SU-DHL-6 (cell line): ENCODE results near the gene VPS13A.

Source experiments
- H2AFZ ChIP-seq: fragments of 200-600 bp; sonication (generic); 2 replicates; pipeline ENCODE4 v1.6.1; 2014; ENCODE audit warnings: low read depth, mild to moderate bottlenecking, moderate library complexity, mixed read lengths, antibody characterized with exemption, low read length; ENCODE audit not compliant: severe bottlenecking
- H3F3A ChIP-seq: fragments of 200-600 bp; shearing (Covaris generic); 2 replicates; pipeline ENCODE4 v1.6.0; 2016; ENCODE audit warnings: antibody characterized with exemption, mild to moderate bottlenecking; ENCODE audit not compliant: insufficient read depth
- H3K27ac ChIP-seq: fragments of 200-600 bp; sonication (generic); 2 replicates; pipeline ENCODE4 v1.5.1; 2016; ENCODE audit warnings: low read depth, mild to moderate bottlenecking, low read length, moderate library complexity, mixed read lengths
- H3K27me3 ChIP-seq: fragments of 200-600 bp; sonication (generic), shearing (Covaris generic); 2 replicates; pipeline ENCODE4 v1.6.0; 2014; ENCODE audit warnings: mild to moderate bottlenecking, low read length
- H3K36me3 ChIP-seq: fragments of 200-600 bp; sonication (generic); 2 replicates; pipeline ENCODE4 v1.6.1; 2014; ENCODE audit warnings: mild to moderate bottlenecking, low read length, mixed read lengths
- H3K4me2 ChIP-seq: fragments of 300-600, 200-600 bp; shearing (Covaris generic), sonication (generic); 2 replicates; pipeline ENCODE4 v1.6.0; 2014; ENCODE audit warnings: low read length, low read depth, mild to moderate bottlenecking; ENCODE audit not compliant: poor library complexity, severe bottlenecking
- H3K4me3 ChIP-seq: fragments of 200-600 bp; sonication (generic); 2 replicates; pipeline ENCODE4 v1.5.1; 2014; ENCODE audit warnings: antibody characterized with exemption, low read length, mild to moderate bottlenecking, mixed read lengths; ENCODE audit not compliant: insufficient read depth, poor library complexity, severe bottlenecking
- H3K79me2 ChIP-seq: fragments of 200-600 bp; sonication (generic); 2 replicates; pipeline ENCODE4 v1.6.1; 2014; ENCODE audit warnings: mild to moderate bottlenecking, low read length, moderate library complexity; ENCODE audit not compliant: insufficient read depth
- H3K9ac ChIP-seq: fragments of 200-600 bp; sonication (generic); 2 replicates; pipeline ENCODE4 v1.7.0; 2014; ENCODE audit warnings: mild to moderate bottlenecking, low read length
- H3K9me2 ChIP-seq: fragments of 200-600 bp; sonication (generic); replicated peaks from 2 replicates; pipeline ENCODE4 v1.6.1; 2014; ENCODE audit warnings: low read length; ENCODE audit not compliant: insufficient read depth
- H3K9me3 ChIP-seq: fragments of 200-600 bp; sonication (generic); 2 replicates; pipeline ENCODE4 v1.6.1; 2014; ENCODE audit warnings: low read length, mixed read lengths; ENCODE audit not compliant: insufficient read depth
- H4K20me1 ChIP-seq: fragments of 200-600 bp; sonication (generic); 2 replicates; pipeline ENCODE4 v1.6.1; 2014; ENCODE audit warnings: low read depth, mild to moderate bottlenecking, antibody characterized with exemption, low read length, moderate library complexity, mixed read lengths
- EZH2phosphoT487 ChIP-seq: fragments of 200-600 bp; sonication (generic), shearing (Covaris generic); conservative IDR thresholded peaks from 2 replicates; pipeline ENCODE4 v1.6.1; 2018; ENCODE audit warnings: mild to moderate bottlenecking, antibody characterized with exemption, low read length, moderate library complexity, mixed read lengths
- TF ChIP-seq, protein P1 (sequence below): fragments of 200-600 bp; sonication (generic); IDR thresholded peaks from one replicate; pipeline ENCODE4 v1.5.1; 2017; ENCODE audit warnings: antibody characterized with exemption, mild to moderate bottlenecking, low read length, moderate library complexity; ENCODE audit not compliant: insufficient read depth, poor library complexity, severe bottlenecking

Gene VPS13A

DNA sequence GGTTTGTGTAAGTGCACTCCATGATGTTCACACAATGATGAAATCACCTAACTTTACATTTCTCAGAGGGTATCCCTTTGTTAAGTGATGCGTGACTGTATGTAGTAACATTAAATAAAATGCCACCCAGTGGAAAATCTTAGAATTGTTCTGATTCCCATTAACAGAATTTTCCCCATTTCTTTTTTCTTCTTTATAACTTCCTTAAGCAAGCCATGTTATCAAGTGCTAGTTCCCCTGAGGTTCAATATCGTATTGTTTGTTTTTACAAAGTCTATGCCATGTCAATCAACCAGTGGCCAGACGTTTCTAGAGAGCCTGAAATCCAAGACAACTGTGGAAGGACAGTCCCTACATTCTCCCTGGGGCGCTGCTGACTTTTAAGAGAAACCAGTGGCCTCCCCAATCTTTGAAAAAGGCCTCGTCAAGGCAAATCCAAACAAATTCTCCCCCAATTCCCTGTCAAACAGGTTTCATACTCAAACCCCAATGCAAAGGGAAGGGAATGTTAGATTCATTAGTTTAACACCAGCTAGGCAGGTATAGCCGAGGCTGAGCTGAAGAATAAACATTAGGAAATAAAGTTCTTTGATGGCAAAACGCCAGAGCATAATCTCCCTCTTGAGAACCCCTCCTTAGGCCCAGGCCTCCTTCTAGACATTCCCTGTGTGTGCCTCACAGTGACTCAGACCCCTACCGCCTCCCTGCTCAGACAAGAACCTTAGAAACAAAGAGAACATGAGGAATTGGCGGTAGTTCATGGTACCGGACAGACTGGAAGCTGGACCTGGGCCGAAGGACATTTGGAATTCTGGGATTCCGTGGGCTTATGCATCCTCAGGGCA lies 272.1 kb downstream of the VPS13A start:
- Histone ChIP-seq H3K27ac (no peak overlapping the region), H3K79me2 (no peaks in the 10 kb centered on the region), H3K9me3 (no peaks in the 10 kb centered on the region), H3K9me2 (no peaks in the 10 kb centered on the region), H4K20me1 (no peaks in the 10 kb centered on the region), H3F3A (no peaks in the 10 kb centered on the region), H3K4me3 (no peak overlapping the region), H3K9ac (no peak overlapping the region), H3K36me3 (no peaks in the 10 kb centered on the region), H2AFZ (no peak overlapping the region), H3K27me3 (no peaks in the 10 kb centered on the region), H3K4me2 (no peak overlapping the region)
- TF ChIP-seq EZH2phosphoT487 = no peak
- TF ChIP-seq, protein P1, sequence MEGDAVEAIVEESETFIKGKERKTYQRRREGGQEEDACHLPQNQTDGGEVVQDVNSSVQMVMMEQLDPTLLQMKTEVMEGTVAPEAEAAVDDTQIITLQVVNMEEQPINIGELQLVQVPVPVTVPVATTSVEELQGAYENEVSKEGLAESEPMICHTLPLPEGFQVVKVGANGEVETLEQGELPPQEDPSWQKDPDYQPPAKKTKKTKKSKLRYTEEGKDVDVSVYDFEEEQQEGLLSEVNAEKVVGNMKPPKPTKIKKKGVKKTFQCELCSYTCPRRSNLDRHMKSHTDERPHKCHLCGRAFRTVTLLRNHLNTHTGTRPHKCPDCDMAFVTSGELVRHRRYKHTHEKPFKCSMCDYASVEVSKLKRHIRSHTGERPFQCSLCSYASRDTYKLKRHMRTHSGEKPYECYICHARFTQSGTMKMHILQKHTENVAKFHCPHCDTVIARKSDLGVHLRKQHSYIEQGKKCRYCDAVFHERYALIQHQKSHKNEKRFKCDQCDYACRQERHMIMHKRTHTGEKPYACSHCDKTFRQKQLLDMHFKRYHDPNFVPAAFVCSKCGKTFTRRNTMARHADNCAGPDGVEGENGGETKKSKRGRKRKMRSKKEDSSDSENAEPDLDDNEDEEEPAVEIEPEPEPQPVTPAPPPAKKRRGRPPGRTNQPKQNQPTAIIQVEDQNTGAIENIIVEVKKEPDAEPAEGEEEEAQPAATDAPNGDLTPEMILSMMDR = no peak

DNA sequence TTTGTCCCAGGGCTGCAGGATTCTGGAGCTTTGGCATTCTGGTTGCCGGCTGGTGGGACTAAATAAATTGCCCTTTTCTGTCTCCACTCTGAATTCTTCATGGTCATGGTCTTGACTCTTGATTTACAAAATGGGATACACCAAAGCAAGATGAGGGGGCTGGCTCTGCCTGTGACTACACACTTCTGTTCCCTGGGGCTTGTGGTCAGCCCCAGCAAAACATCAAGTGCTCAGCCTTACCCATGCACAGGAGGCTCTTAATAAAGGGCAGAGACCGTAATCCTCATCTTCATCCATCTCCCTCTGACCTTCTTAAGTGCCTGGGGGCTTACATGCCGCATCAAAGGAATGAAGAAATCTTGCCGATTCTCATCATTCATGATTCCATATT lies 272.7 kb downstream of the VPS13A start:
- Histone ChIP-seq H3K27ac (no peak overlapping the region), H4K20me1 (no peaks in the 10 kb centered on the region), H3F3A (no peaks in the 10 kb centered on the region), H3K9me2 (no peaks in the 10 kb centered on the region), H3K4me2 (no peak overlapping the region), H3K9ac (no peak overlapping the region), H3K36me3 (no peaks in the 10 kb centered on the region), H3K4me3 (no peak overlapping the region), H3K9me3 (no peaks in the 10 kb centered on the region), H3K79me2 (no peaks in the 10 kb centered on the region), H3K27me3 (no peaks in the 10 kb centered on the region), H2AFZ (no peak overlapping the region)
- TF ChIP-seq EZH2phosphoT487 = no peak
- TF ChIP-seq, protein P1 = no peak

DNA sequence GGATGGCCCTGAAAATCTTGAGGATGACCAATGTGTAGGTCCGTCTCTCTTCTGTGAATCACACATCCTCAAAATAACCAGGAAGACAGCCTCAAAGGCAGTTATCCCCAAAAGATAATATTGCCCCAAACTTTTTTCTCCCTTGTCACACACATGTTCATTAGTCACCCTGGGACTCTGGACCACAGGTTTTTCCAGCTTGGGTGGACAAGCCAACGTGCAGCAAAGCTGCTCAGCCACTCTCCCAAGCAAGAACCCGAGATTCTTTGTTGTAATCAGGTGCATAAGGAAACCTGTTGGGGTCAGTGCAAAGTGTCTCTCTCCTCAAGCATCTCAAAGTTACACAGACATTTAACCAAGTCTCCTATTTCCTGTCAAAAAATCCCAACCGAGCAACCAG lies 274.2 kb downstream of the VPS13A start:
- H3K4me2 ChIP-seq = no peak overlapping the region
- H3K9ac ChIP-seq = no peak overlapping the region
- H3K27ac ChIP-seq = no peak overlapping the region
- TF ChIP-seq EZH2phosphoT487 = no peak
- TF ChIP-seq, protein P1 = no peak
- H3K27me3 ChIP-seq = no peaks in the 10 kb centered on the region
- H3F3A ChIP-seq = no peaks in the 10 kb centered on the region
- H3K36me3 ChIP-seq = no peaks in the 10 kb centered on the region
- H4K20me1 ChIP-seq = no peaks in the 10 kb centered on the region
- no peaks in the 10 kb centered on the region for H3K79me2 ChIP-seq
- no peak overlapping the region for H3K4me3 ChIP-seq
- H3K9me3 ChIP-seq = no peaks in the 10 kb centered on the region
- H3K9me2 ChIP-seq = no peaks in the 10 kb centered on the region
- H2AFZ ChIP-seq = no peak overlapping the region
